Activated naive CD4-positive, alpha-beta T cell treated with Interleukin-2 at 50 U/mL for 16 hours (primary cell): ENCODE results near the gene TOR4A.

ENCODE experiments used
- DNase-seq: peaks from one replicate; pipeline ENCODE4 v3.0.0-alpha.2; 2020

Gene TOR4A

DNA sequence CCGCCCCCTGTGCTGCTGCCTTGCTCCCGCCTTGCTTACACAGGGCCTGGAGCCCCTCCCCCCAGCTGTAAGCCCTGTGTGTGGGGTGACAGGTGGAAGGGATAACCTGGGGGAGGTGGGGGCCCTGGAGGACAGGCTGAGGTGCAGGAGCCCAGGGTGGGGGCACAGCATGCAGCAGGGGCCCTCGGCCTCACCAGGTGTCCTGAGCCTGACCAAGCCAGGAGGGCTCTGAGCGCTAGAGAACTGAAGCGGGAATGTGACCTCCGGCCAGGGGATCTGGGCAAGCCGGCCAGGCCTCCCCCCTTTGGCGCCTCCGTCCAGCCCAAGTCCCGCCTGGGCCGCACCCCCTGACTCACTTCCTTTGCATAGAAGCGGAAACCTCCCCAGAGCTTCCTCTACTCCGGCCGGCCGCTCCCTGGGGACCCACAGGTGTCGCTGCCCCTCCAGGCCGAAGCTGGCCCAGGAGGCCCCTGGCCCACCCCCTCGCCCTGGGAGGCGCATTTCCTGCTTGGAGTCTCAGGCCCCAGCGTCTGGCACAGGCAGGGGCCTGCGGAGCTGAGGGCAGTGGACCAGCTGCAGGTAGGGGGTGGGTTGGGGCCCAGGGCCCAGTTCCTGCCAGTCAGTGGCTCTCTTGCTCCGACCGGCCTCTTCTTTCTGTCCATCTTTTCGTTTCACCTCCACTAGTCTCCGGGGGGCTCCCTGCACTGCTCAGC is at the start of gene TOR4A:
TSS of gene TOR4A (plus strand) at position 398 of the 713 bp plus-strand sequence. CDS start 964 bp downstream, outside the sequence.
- DNase-seq = peak; percentile 31

- DNase-seq = no peak
These were observed 49.5 kb upstream of the TOR4A start for GRCh38 chr9:137227853-137228505.

- DNase-seq = no peak
These were observed 49.0 kb upstream of the TOR4A start for GRCh38 chr9:137228506-137228967.

- DNase-seq = no peak
These were observed 48.3 kb upstream of the TOR4A start for GRCh38 chr9:137228968-137229896.

DNA sequence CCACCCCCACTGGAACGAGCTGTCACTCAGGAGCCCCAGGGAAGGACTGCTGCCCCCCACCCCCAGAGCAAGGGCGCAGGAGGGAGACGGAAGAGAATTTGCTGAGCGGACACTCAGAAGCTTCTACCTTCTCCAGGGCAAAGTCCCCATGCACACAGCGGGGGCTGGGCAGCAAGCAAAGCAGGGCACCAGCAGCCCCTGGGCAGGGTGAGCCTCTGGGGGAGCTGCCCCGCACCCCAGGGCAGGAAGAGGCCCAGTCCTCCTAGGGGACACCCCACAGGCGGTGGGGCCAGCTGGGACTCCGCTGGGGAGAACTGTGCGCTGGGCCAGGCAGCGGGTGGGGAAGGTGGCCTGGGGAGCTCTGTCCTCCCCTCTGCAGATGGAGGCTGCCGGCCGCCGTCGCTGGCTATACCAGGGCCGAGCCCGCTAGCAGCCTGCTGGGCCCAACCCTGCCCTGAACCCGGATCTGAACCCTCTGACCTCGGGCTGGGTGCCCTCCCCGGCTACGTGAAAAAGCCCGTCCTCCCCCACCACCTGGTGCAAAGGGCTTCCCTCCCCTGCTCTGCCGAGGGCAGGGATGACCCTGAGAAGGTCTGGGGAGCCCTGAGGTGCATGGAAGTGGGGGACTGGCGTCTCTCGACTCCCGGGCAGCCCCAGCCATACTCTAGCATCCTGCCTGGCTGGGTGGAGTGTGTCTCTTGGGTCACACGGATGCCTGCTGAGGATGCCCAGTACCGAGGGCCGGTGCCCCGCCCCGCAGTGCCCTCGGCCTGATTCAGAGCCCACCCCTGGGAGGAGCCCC is 47.4 kb upstream of the TOR4A start:
- DNase-seq = no peak

DNA sequence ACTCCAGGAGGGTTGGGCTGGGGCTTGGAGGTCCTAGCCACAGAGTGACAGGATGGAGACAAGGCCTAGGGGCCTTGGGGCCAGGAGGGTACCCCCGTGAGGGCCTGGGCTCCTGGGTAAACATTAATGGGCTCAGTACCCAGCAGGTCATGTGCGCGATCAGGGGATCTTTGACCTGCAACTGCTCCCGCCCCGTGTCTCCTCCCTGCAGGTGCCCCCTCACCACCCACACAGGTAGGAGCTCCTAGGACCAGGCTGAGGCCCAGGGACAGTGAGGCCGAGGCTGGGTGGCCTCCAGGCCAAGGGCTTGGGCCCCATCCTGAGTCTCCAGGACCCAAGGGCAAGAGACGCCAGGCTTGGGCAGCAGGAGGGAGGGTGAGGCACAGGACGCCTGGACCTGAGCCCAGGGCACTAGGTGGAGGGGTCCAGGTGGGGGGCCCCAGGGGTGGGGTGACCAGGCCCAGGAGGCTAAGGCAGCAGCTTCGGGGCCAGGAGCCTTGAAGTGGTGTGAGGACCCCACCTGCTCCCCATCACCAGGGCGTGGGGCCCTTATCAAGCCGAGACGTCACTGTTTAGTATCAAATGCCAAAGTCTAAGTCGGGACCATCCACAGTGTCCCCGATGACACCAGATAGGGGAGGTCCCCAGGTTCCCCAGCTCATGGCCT is 46.7 kb upstream of the TOR4A start, which contains the start of gene SLC34A3:
TSS of gene SLC34A3 (plus strand) at position 197 of the 667 bp plus-strand sequence. CDS start 802 bp downstream, outside the sequence.
- DNase-seq = no peak

GRCh38 chr9:137231372-137232039 is 46.0 kb upstream of the TOR4A start:
- no peak for DNase-seq

GRCh38 chr9:137232101-137232500 is 45.4 kb upstream of the TOR4A start:
- DNase-seq = no peak

GRCh38 chr9:137232510-137232909 is 45.0 kb upstream of the TOR4A start:
- no peak for DNase-seq

DNA sequence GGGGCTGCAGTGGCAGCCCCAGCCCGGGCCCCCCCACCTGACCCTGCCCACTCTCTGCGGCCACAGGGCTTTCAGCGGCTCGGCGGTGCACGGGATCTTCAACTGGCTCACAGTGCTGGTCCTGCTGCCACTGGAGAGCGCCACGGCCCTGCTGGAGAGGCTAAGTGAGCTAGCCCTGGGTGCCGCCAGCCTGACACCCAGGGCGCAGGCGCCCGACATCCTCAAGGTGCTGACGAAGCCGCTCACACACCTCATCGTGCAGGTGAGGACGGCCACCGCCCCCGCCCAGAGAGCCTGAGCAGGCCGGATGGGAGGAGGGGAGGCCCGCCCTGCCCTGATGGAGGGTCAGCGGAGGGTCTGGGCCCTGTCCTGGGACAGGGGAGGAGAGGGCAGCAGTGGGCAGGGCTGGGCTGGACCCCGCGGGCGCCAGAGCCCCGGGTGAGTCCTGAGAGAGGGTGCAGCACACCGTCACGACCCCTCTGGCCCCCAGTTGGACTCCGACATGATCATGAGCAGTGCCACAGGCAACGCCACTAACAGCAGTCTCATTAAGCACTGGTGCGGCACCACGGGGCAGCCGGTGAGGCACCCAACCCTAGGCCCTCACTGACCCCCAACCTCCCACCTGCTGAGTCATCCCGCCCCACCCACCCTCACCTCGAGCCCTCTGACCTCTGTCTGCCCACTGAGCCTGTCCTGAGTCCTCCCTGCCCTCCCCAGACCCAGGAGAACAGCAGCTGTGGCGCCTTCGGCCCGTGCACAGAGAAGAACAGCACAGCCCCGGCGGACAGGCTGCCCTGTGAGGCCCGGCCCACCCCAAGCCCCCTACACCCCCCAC is 44.2 kb upstream of the TOR4A start:
- DNase-seq = no peak

GRCh38 chr9:137234055-137234697 is 43.4 kb upstream of the TOR4A start:
- no peak for DNase-seq

GRCh38 chr9:137234758-137235423 is 42.6 kb upstream of the TOR4A start:
- no peak for DNase-seq

DNA sequence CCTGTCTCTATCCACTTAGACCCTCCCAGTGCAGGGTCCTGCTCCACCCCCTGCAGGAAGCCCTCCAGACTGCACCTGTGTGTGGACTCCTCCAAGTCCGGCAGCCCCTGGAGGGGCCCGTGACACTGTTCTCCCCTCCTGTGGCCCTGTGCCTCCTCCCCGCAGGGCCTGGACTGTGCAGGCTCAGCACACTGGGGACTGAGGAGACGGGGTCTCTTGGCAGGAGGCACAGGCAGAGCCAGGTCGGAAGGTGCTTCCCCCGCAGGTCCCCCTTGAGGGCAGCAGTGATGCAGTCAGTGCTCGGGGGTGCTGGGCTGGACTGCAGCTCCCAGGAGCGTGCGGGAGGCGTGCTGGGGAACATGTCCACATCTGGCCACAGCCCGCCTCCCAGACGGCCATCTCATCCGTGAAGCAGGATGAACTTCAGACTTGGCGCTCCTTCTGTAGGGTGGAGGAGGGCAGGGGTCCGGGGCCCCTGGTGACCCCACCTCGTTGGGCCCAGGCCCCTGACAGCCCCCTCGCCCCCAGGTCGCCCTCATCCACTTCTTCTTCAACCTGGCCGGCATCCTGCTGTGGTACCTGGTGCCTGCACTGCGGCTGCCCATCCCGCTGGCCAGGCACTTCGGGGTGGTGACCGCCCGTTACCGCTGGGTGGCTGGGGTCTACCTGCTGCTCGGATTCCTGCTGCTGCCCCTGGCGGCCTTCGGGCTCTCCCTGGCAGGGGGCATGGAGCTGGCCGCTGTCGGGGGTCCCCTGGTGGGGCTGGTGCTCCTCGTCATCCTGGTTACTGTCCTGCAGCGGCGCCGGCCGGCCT is 41.9 kb upstream of the TOR4A start:
- no peak for DNase-seq

GRCh38 chr9:137236238-137236935 is 41.1 kb upstream of the TOR4A start:
- DNase-seq = peak; percentile 92

GRCh38 chr9:137236936-137237421 is 40.5 kb upstream of the TOR4A start:
- no peak for DNase-seq

DNA sequence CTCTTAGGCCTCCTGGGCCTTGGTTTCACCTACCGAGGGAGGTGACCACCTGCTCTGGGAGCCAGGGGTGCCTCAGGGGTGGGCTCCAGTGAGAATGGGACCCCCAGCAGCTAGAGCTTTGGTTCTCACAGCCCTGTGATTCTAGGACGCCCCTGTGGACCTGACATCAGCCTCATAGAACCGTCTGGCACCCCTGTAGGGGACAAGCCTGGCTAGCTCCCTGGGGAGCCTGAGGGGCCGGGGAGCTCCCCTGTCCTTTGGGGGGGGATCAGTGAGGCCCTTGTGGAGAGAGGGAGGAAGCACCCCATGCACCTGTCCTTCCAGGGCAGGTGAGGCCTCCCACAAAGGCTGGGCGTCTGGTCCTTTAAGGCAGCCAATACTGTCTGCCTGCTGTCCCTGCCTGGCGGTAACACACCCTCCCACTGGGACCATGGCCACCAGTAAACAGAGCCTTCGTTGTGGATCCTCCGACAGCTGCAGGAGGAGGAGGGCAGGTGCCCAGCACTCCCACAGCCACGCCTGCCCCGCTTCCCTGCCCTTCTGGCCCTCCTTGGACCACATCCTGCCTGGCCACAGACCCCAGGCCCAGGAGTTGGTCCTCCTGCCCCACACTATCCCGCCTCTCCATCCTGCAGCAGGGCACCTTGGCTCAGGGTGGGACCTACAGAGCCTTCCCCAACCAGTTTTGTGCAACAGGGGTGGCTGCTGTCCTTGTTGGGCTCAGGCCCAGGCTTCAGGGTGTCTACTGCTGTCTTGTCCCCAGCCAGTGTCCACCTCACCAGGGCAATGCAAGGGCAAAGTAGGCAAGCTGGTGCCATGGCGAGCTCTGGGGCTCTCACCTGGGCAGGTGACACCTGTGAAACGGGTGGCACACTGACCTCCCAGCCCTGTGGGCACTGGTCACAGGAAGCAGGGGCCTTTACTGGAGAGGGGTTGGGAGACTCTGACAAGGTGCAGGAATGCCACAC is 39.5 kb upstream of the TOR4A start:
- DNase-seq = no peak
